Neural cell (in vitro differentiated cells): ENCODE data around the gene MTTP. TPM values are rescaled to one million over a fixed set of nuclear protein-coding genes. Genes with fewer than 3 reads are reported as not detected.

Experiments used
- H2AFZ ChIP-seq: fragments of 200-600, 300-800 bp; sonication (generic), shearing (Covaris generic); 2 replicates; pipeline ENCODE4 v1.6.0; 2014; ENCODE audit warnings: low read depth, mild to moderate bottlenecking, antibody characterized with exemption, low read length, moderate library complexity
- H3F3A ChIP-seq: fragments of 200-600 bp; shearing (Covaris generic); 2 replicates; pipeline ENCODE4 v1.6.1; 2016; ENCODE audit warnings: mild to moderate bottlenecking, moderate library complexity, mixed read lengths, antibody characterized with exemption, low read length; ENCODE audit not compliant: insufficient read depth, poor library complexity, severe bottlenecking
- H3K27ac ChIP-seq: fragments of 200-600, 300-800 bp; sonication (generic), shearing (Covaris generic); 2 replicates; pipeline ENCODE4 v1.5.1; 2014; ENCODE audit warnings: mild to moderate bottlenecking, low read length, moderate library complexity
- H3K27me3 ChIP-seq: fragments of 300-800, 200-600 bp; sonication (generic), shearing (Covaris generic); 2 replicates; pipeline ENCODE4 v1.6.0; 2014; ENCODE audit warnings: mild to moderate bottlenecking, low read depth, low read length, moderate library complexity; ENCODE audit not compliant: insufficient read depth
- H3K36me3 ChIP-seq: fragments of 300-800, 200-600 bp; sonication (generic), shearing (Covaris generic); 2 replicates; pipeline ENCODE4 v1.5.1; 2014; ENCODE audit warnings: mild to moderate bottlenecking, antibody characterized with exemption, low read length, moderate library complexity; ENCODE audit not compliant: insufficient read depth
- H3K4me2 ChIP-seq: fragments of 300-800, 200-600 bp; sonication (generic), shearing (Covaris generic); 2 replicates; pipeline ENCODE4 v1.6.0; 2014; ENCODE audit warnings: mild to moderate bottlenecking, low read length
- H3K4me3 ChIP-seq: fragments of 300-800, 200-600 bp; sonication (generic), shearing (Covaris generic); 2 replicates; pipeline ENCODE4 v1.5.1; 2014; ENCODE audit warnings: mild to moderate bottlenecking, low read length, moderate library complexity
- H3K79me2 ChIP-seq: fragments of 200-600 bp; shearing (Covaris generic); replicated peaks from 2 replicates; pipeline ENCODE4 v1.6.0; 2014; ENCODE audit warnings: mild to moderate bottlenecking, low read length, moderate library complexity; ENCODE audit not compliant: insufficient read depth
- H3K9ac ChIP-seq: fragments of 300-800, 200-600 bp; sonication (generic), shearing (Covaris generic); 2 replicates; pipeline ENCODE4 v1.6.1; 2016; ENCODE audit warnings: mild to moderate bottlenecking, low read length, mixed read lengths
- H3K9me2 ChIP-seq: fragments of 200-600 bp; shearing (Covaris generic); 2 replicates; pipeline ENCODE4 v1.6.1; 2016; ENCODE audit warnings: mild to moderate bottlenecking, low read length, mixed read lengths; ENCODE audit not compliant: insufficient read depth
- H3K9me3 ChIP-seq: fragments of 200-600, 300-800 bp; sonication (generic), shearing (Covaris generic); 2 replicates; pipeline ENCODE4 v1.6.1; 2016; ENCODE audit warnings: mild to moderate bottlenecking, mixed run types, low read length, moderate library complexity, mixed read lengths
- H4K20me1 ChIP-seq: fragments of 200-600 bp; shearing (Covaris generic); 2 replicates; pipeline ENCODE4 v1.6.1; 2016; ENCODE audit warnings: mild to moderate bottlenecking, mixed run types; ENCODE audit not compliant: insufficient read depth
- CTCF ChIP-seq: fragments of 450-650 bp; IDR thresholded peaks from 2 replicates; pipeline ENCODE4 v1.5.1; 2014; ENCODE audit warnings: antibody characterized with exemption, mild to moderate bottlenecking, moderate library complexity; ENCODE audit not compliant: poor library complexity, severe bottlenecking
- EP300 ChIP-seq: fragments of 450-650 bp; conservative IDR thresholded peaks from 2 replicates; pipeline ENCODE4 v1.6.1; 2014; ENCODE audit warnings: antibody characterized with exemption, mild to moderate bottlenecking, moderate library complexity; ENCODE audit not compliant: poor library complexity, severe bottlenecking
- EZH2 ChIP-seq: fragments of 200-600, 300-800 bp; shearing (Covaris generic), sonication (generic); IDR thresholded peaks from 2 replicates; pipeline ENCODE4 v1.6.1; 2014; ENCODE audit warnings: antibody characterized with exemption, low read length, borderline replicate concordance, mild to moderate bottlenecking; ENCODE audit not compliant: insufficient read depth, poor library complexity, severe bottlenecking
- MXI1 ChIP-seq: fragments of 450-650 bp; conservative IDR thresholded peaks from 2 replicates; pipeline ENCODE4 v1.6.1; 2014; ENCODE audit warnings: antibody characterized with exemption, mild to moderate bottlenecking; ENCODE audit not compliant: poor library complexity, severe bottlenecking
- POLR2AphosphoS5 ChIP-seq: IDR thresholded peaks from 2 replicates; pipeline ENCODE4 v1.6.1; 2012
- RAD21 ChIP-seq: fragments of 450-650 bp; conservative IDR thresholded peaks from 2 replicates; pipeline ENCODE4 v1.6.1; 2014; ENCODE audit warnings: antibody characterized with exemption, mild to moderate bottlenecking, moderate library complexity
- REST ChIP-seq: IDR thresholded peaks from 2 replicates; pipeline ENCODE4 v1.6.1; 2012; ENCODE audit warnings: borderline replicate concordance
- SMC3 ChIP-seq: fragments of 450-650 bp; conservative IDR thresholded peaks from 2 replicates; pipeline ENCODE4 v1.6.1; 2014; ENCODE audit warnings: antibody characterized with exemption, mild to moderate bottlenecking, moderate library complexity; ENCODE audit not compliant: poor library complexity
- TAF1 ChIP-seq: IDR thresholded peaks from 2 replicates; pipeline ENCODE4 v1.6.1; 2012; ENCODE audit warnings: low read depth
- polyA plus RNA-seq: library from polyadenylated mRNA; depleted of rRNA; stranded (reverse); fragments of >200 nt; gene quantifications from 2 replicates; pipeline ENCODE4 v1.2.3, GENCODE V29; 2014

The MTTP gene
- polyA plus RNA-seq, 1 donor from 2014 or later = 1.2 TPM

- no peaks in the 10 kb centered on the region for H3K9me2 ChIP-seq
- H3K9me3 ChIP-seq = no peaks in the 10 kb centered on the region
- H3K4me2 ChIP-seq = no peak overlapping the region
- H3K27ac ChIP-seq = no peak overlapping the region
- no peak for TF ChIP-seq MXI1
- no peak for TF ChIP-seq SMC3
- no peak for TF ChIP-seq EP300
- no peak for TF ChIP-seq TAF1
- TF ChIP-seq RAD21 = no peak
- TF ChIP-seq REST = no peak
- TF ChIP-seq EZH2 = no peak
- no peak for TF ChIP-seq CTCF
- no peak for TF ChIP-seq POLR2AphosphoS5
- H3K27me3 ChIP-seq = no peaks in the 10 kb centered on the region
- no peak overlapping the region for H3K9ac ChIP-seq
- H3K36me3 ChIP-seq = no peaks in the 10 kb centered on the region
- no peaks in the 10 kb centered on the region for H3K79me2 ChIP-seq
- H4K20me1 ChIP-seq = no peaks in the 10 kb centered on the region
- H3F3A ChIP-seq = no peaks in the 10 kb centered on the region
- H2AFZ ChIP-seq = no peak overlapping the region
- H3K4me3 ChIP-seq = no peak overlapping the region
These were observed 76.6 kb downstream of the MTTP start for GRCh38 chr4:99651016-99651769.

GRCh38 chr4:99651811-99652485 lies 77.3 kb downstream of the MTTP start:
- H3K79me2 ChIP-seq = no peaks in the 10 kb centered on the region
- H3K4me3 ChIP-seq = no peak overlapping the region
- no peak overlapping the region for H3K27ac ChIP-seq
- no peaks in the 10 kb centered on the region for H4K20me1 ChIP-seq
- no peaks in the 10 kb centered on the region for H3K9me3 ChIP-seq
- H3F3A ChIP-seq = no peaks in the 10 kb centered on the region
- TF ChIP-seq REST (no peak), TAF1 (no peak), RAD21 (no peak), MXI1 (no peak), EP300 (no peak), SMC3 (no peak), POLR2AphosphoS5 (no peak), EZH2 (no peak), CTCF (no peak)
- no peaks in the 10 kb centered on the region for H3K9me2 ChIP-seq
- no peak overlapping the region for H3K9ac ChIP-seq
- H3K27me3 ChIP-seq = no peaks in the 10 kb centered on the region
- H2AFZ ChIP-seq = no peak overlapping the region
- no peak overlapping the region for H3K4me2 ChIP-seq
- no peaks in the 10 kb centered on the region for H3K36me3 ChIP-seq
